ENCODE data around the gene ORAI1.

The ORAI1 gene

GRCh38 chr12:121689430-121689829, 63.1 kb downstream of the ORAI1 start:
- no peak overlapping the region for H3K27ac ChIP-seq
- no peak for DNase-seq
- no peak for TF ChIP-seq CTCF (IDR thresholded peaks at IDR 0.05; ENCODE audit: low read depth, low read length, missing control alignments)
- H3K36me3 ChIP-seq (replicated peaks): no peaks in the 10 kb centered on the region
- no peak overlapping the region for H3K4me3 ChIP-seq (ENCODE audit: low read depth, low read length)
- H3K27me3 ChIP-seq (replicated peaks): no peaks in the 10 kb centered on the region
- in situ Hi-C loops (cut with HindIII; ENCODE audit: low pct_ligation_motif_present, low sequenced_read_pairs): no loop called here
